ENCODE data around the gene LHPP. TPM values are rescaled to one million over a fixed set of nuclear protein-coding genes. Genes with fewer than 3 reads are reported as not detected.

Gene LHPP
- total RNA-seq, 1 experiment from 2014 or later, result 24.7 TPM

DNA sequence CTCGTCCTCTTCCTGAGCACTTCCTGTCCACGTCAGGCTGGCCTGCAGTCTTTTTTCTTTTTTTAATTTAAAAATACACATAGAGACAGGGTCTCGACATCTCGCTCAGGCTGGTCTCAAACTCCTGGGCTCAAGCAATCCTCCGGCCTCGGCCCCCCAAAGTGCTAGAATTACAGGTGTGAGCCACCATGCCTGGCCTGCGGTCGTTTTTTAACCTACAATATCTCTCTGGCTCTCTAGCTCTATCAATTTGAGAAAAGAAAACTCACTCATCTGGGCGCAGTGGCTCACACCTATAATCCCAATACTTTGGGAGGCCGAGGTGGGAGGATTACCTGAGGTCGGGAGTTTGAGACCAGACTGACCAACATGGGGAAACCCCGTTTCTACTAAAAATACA is 38.9 kb upstream of the LHPP start:
- H3K4me3 ChIP-seq, result no peak overlapping the region
- no peaks in the 10 kb centered on the region for H3K9me3 ChIP-seq (ENCODE audit: insufficient read depth, low read depth)
- peaks cover 7% of the 10 kb centered on the region for H3K79me2 ChIP-seq (ENCODE audit: low read depth)
- TF ChIP-seq, protein P1, sequence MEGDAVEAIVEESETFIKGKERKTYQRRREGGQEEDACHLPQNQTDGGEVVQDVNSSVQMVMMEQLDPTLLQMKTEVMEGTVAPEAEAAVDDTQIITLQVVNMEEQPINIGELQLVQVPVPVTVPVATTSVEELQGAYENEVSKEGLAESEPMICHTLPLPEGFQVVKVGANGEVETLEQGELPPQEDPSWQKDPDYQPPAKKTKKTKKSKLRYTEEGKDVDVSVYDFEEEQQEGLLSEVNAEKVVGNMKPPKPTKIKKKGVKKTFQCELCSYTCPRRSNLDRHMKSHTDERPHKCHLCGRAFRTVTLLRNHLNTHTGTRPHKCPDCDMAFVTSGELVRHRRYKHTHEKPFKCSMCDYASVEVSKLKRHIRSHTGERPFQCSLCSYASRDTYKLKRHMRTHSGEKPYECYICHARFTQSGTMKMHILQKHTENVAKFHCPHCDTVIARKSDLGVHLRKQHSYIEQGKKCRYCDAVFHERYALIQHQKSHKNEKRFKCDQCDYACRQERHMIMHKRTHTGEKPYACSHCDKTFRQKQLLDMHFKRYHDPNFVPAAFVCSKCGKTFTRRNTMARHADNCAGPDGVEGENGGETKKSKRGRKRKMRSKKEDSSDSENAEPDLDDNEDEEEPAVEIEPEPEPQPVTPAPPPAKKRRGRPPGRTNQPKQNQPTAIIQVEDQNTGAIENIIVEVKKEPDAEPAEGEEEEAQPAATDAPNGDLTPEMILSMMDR (conservative IDR thresholded peaks at IDR 0.05), result no peak
- TF ChIP-seq EZH2 (IDR thresholded peaks at IDR 0.05; ENCODE audit: low read depth), result no peak
- intact Hi-C loops (cut with micrococcal nuclease; ENCODE audit: unreplicated experiment), result no loop called here
- H3F3A ChIP-seq (ENCODE audit: insufficient read depth, low read depth), result no peaks in the 10 kb centered on the region
- H3K9me2 ChIP-seq (ENCODE audit: insufficient read depth), result no peaks in the 10 kb centered on the region
- H3K27ac ChIP-seq, result no peak overlapping the region
- H4K20me1 ChIP-seq (ENCODE audit: insufficient read depth), result no peaks in the 10 kb centered on the region
- no peaks in the 10 kb centered on the region for H3K36me3 ChIP-seq (ENCODE audit: low read depth)
- CTCF ChIA-PET, result no interaction called here
- DNase-seq, result no peak
- no peak overlapping the region for H2AFZ ChIP-seq
- no peaks in the 10 kb centered on the region for H3K27me3 ChIP-seq (ENCODE audit: insufficient read depth, low read depth)
- no peak overlapping the region for H3K4me2 ChIP-seq
- peaks cover under 1% of the 10 kb centered on the region for H3K4me1 ChIP-seq (replicated peaks; ENCODE audit: insufficient read depth)
- POLR2A ChIA-PET (ENCODE audit: unreplicated experiment), result no interaction called here
- no TSS peak for BruUV-seq (replicated peaks)

GRCh38 chr10:124423813-124424212 is 37.8 kb upstream of the LHPP start:
- BruUV-seq (replicated peaks), result no TSS peak
- TF ChIP-seq, protein P1 (conservative IDR thresholded peaks at IDR 0.05), result no peak
- TF ChIP-seq EZH2 (IDR thresholded peaks at IDR 0.05; ENCODE audit: low read depth), result no peak
- no peak overlapping the region for H3K4me2 ChIP-seq
- intact Hi-C loops (cut with micrococcal nuclease; ENCODE audit: unreplicated experiment), result no loop called here
- no peaks in the 10 kb centered on the region for H3K9me3 ChIP-seq (ENCODE audit: insufficient read depth, low read depth)
- no peak overlapping the region for H3K27ac ChIP-seq
- ChIA-PET POLR2A (ENCODE audit: unreplicated experiment) (no interaction called here), CTCF (no interaction called here)
- DNase-seq, result no peak
- H3K36me3 ChIP-seq (ENCODE audit: low read depth), result no peaks in the 10 kb centered on the region
- H3K79me2 ChIP-seq (ENCODE audit: low read depth), result no peaks in the 10 kb centered on the region
- peaks cover 11% of the 10 kb centered on the region for H3K4me1 ChIP-seq (replicated peaks; ENCODE audit: insufficient read depth)
- no peaks in the 10 kb centered on the region for H4K20me1 ChIP-seq (ENCODE audit: insufficient read depth)
- H3K9me2 ChIP-seq (ENCODE audit: insufficient read depth), result no peaks in the 10 kb centered on the region
- no peaks in the 10 kb centered on the region for H3K27me3 ChIP-seq (ENCODE audit: insufficient read depth, low read depth)
- peaks cover 9% of the 10 kb centered on the region; the same call in 1 of the 2 replicates for H3F3A ChIP-seq (ENCODE audit: insufficient read depth, low read depth)
- no peak overlapping the region for H3K4me3 ChIP-seq
- H2AFZ ChIP-seq, result no peak overlapping the region

- intact Hi-C loops (cut with micrococcal nuclease; ENCODE audit: unreplicated experiment), result no loop called here
- H3K9me2 ChIP-seq (ENCODE audit: insufficient read depth), result no peaks in the 10 kb centered on the region
- peaks cover 10% of the 10 kb centered on the region; the same call in 1 of the 2 replicates for H3F3A ChIP-seq (ENCODE audit: insufficient read depth, low read depth)
- H3K4me1 ChIP-seq (replicated peaks; ENCODE audit: insufficient read depth), result peaks cover 13% of the 10 kb centered on the region
- BruUV-seq (replicated peaks), result no TSS peak
- no peak overlapping the region for H2AFZ ChIP-seq
- no peaks in the 10 kb centered on the region for H3K36me3 ChIP-seq (ENCODE audit: low read depth)
- no peaks in the 10 kb centered on the region for H3K9me3 ChIP-seq (ENCODE audit: insufficient read depth, low read depth)
- TF ChIP-seq EZH2 (IDR thresholded peaks at IDR 0.05; ENCODE audit: low read depth), result no peak
- TF ChIP-seq, protein P1 (conservative IDR thresholded peaks at IDR 0.05), result no peak
- H3K79me2 ChIP-seq (ENCODE audit: low read depth), result no peaks in the 10 kb centered on the region
- ChIA-PET POLR2A (ENCODE audit: unreplicated experiment) (no interaction called here), CTCF (no interaction called here)
- no peaks in the 10 kb centered on the region for H3K27me3 ChIP-seq (ENCODE audit: insufficient read depth, low read depth)
- H3K27ac ChIP-seq, result no peak overlapping the region
- no peaks in the 10 kb centered on the region for H4K20me1 ChIP-seq (ENCODE audit: insufficient read depth)
- H3K4me2 ChIP-seq, result no peak overlapping the region
- H3K4me3 ChIP-seq, result no peak overlapping the region
- DNase-seq, result no peak
These were observed 36.2 kb upstream of the LHPP start for GRCh38 chr10:124425227-124425962.
